ENCODE results near the gene USH1C. TPM values are rescaled to one million over a fixed set of nuclear protein-coding genes. Genes with fewer than 3 reads are reported as not detected.
A peak's percentile ranks its signal among the peaks of the same experiment; 100 is the strongest.

The USH1C gene
- total RNA-seq, 1 donor from 2014 or later: not detected

- H3K36me3 Mint-ChIP-seq (ENCODE audit: unreplicated experiment): no peaks in the 10 kb centered on the region
- no peaks in the 10 kb centered on the region for H3K4me1 Mint-ChIP-seq (ENCODE audit: low read depth, unreplicated experiment)
- no peak for TF ChIP-seq CTCF (IDR thresholded peaks at IDR 0.05; ENCODE audit: partially characterized antibody, unreplicated experiment)
- peak overlapping the region; percentile 25 for H3K4me3 Mint-ChIP-seq (ENCODE audit: unreplicated experiment)
- peaks cover 1% of the 10 kb centered on the region for H3K9me3 Mint-ChIP-seq (ENCODE audit: unreplicated experiment)
- H3K27me3 Mint-ChIP-seq (ENCODE audit: unreplicated experiment): peaks cover 13% of the 10 kb centered on the region
- no peak overlapping the region for H3K27ac Mint-ChIP-seq (ENCODE audit: unreplicated experiment)
- DNase-seq: no peak
These were observed 539 bp downstream of the USH1C start for GRCh38 chr11:17543574-17544180.

- H3K27me3 Mint-ChIP-seq (ENCODE audit: unreplicated experiment): peaks cover 13% of the 10 kb centered on the region
- peaks cover 1% of the 10 kb centered on the region for H3K9me3 Mint-ChIP-seq (ENCODE audit: unreplicated experiment)
- H3K27ac Mint-ChIP-seq (ENCODE audit: unreplicated experiment): no peak overlapping the region
- TF ChIP-seq CTCF (IDR thresholded peaks at IDR 0.05; ENCODE audit: partially characterized antibody, unreplicated experiment): no peak
- H3K4me1 Mint-ChIP-seq (ENCODE audit: low read depth, unreplicated experiment): no peaks in the 10 kb centered on the region
- DNase-seq: no peak
- H3K36me3 Mint-ChIP-seq (ENCODE audit: unreplicated experiment): no peaks in the 10 kb centered on the region
- H3K4me3 Mint-ChIP-seq (ENCODE audit: unreplicated experiment): no peak overlapping the region
These were observed 1.2 kb downstream of the USH1C start for GRCh38 chr11:17543041-17543440.

GRCh38 chr11:17542249-17542648 is 2.0 kb downstream of the USH1C start:
- Mint-ChIP-seq H3K4me3 (ENCODE audit: unreplicated experiment) (no peak overlapping the region), H3K27ac (ENCODE audit: unreplicated experiment) (no peak overlapping the region), H3K4me1 (ENCODE audit: low read depth, unreplicated experiment) (no peaks in the 10 kb centered on the region), H3K9me3 (ENCODE audit: unreplicated experiment) (peaks cover 3% of the 10 kb centered on the region), H3K36me3 (ENCODE audit: unreplicated experiment) (no peaks in the 10 kb centered on the region), H3K27me3 (ENCODE audit: unreplicated experiment) (peaks cover 12% of the 10 kb centered on the region)
- TF ChIP-seq CTCF (IDR thresholded peaks at IDR 0.05; ENCODE audit: partially characterized antibody, unreplicated experiment): no peak
- no peak for DNase-seq

- no peaks in the 10 kb centered on the region for H3K4me1 Mint-ChIP-seq (ENCODE audit: low read depth, unreplicated experiment)
- no peak overlapping the region for H3K27ac Mint-ChIP-seq (ENCODE audit: unreplicated experiment)
These were observed 2.8 kb downstream of the USH1C start for GRCh38 chr11:17541330-17541885.

More at GRCh38 chr11:17541330-17541885, 2.8 kb downstream of the USH1C start:
- DNase-seq: no peak
- Mint-ChIP-seq H3K27me3 (ENCODE audit: unreplicated experiment) (peaks cover 13% of the 10 kb centered on the region), H3K36me3 (ENCODE audit: unreplicated experiment) (no peaks in the 10 kb centered on the region), H3K4me3 (ENCODE audit: unreplicated experiment) (no peak overlapping the region), H3K9me3 (ENCODE audit: unreplicated experiment) (peaks cover 3% of the 10 kb centered on the region)
- no peak for TF ChIP-seq CTCF (IDR thresholded peaks at IDR 0.05; ENCODE audit: partially characterized antibody, unreplicated experiment)
